Measurements from ENCODE around the gene DUS3L. TPM values are rescaled to one million over a fixed set of nuclear protein-coding genes. Genes with fewer than 3 reads are reported as not detected.

DUS3L gene
- total and polyA plus RNA-seq, 2 donors (not counting 1 experiment from before 2014, with no cell fraction given): 84.6 to 118 TPM

GRCh38 chr19:5805462-5806132 lies 14.6 kb upstream of the DUS3L start:
- H3K4me3 Mint-ChIP-seq: peak overlapping the region; percentile 64

More at GRCh38 chr19:5805462-5806132, 14.6 kb upstream of the DUS3L start:
- 3% methylated on average over 46 of the region's 46 CpGs for WGBS (ENCODE audit: insufficient coverage)
- Mint-ChIP-seq H3K9me3 (ENCODE audit: insufficient read depth) (no peaks in the 10 kb centered on the region), H3K4me1 (peaks cover 22% of the 10 kb centered on the region), H3K27ac (no peak overlapping the region), H3K27me3 (peaks cover 18% of the 10 kb centered on the region)
- Histone ChIP-seq H3K27me3 (replicated peaks in 1 of 4; ENCODE audit: control extremely low read depth in 1 of 4, control insufficient read depth in 3 of 4, insufficient read depth in 4 of 4, low read length in 3 of 4) (peaks cover 0 to 49% (median 22%) of the 10 kb centered on the region in 4 experiments), H3K9me3 (ENCODE audit: control extremely low read depth in 1 of 3, control insufficient read depth in 2 of 3, insufficient read depth in 1 of 3, low read length in 2 of 3) (peaks cover 0 to 36% (median 0%) of the 10 kb centered on the region in 3 donors), H3K36me3 (replicated peaks in 1 of 2; ENCODE audit: control extremely low read depth in 1 of 2, control insufficient read depth in 1 of 2, extremely low read depth in 1 of 2, insufficient read depth in 2 of 2, low read length in 1 of 2) (no peaks in the 10 kb centered on the region), H4K20me1 (ENCODE audit: control insufficient read depth, insufficient read depth, low read length, poor library complexity, severe bottlenecking) (no peaks in the 10 kb centered on the region), H3K79me2 (ENCODE audit: control insufficient read depth, insufficient read depth, low read length) (no peaks in the 10 kb centered on the region), H3K4me3 (ENCODE audit: control extremely low read depth in 1 of 5, extremely low read depth in 1 of 5, insufficient read depth in 1 of 5, low read depth in 2 of 5, low read length in 4 of 5) (no peak overlapping the region), H3K27ac (ENCODE audit: low read length in 2 of 2) (no peak overlapping the region), H2AFZ (ENCODE audit: insufficient read depth, low read depth, low read length, poor library complexity, severe bottlenecking) (peak overlapping the region; percentile 62), H3K4me2 (replicated peaks; ENCODE audit: low read depth, low read length, poor library complexity, severe bottlenecking) (peak overlapping the region; percentile 61), H3K9ac (ENCODE audit: low read length) (no peak overlapping the region), H3K4me1 (ENCODE audit: control insufficient read depth in 2 of 2, insufficient read depth in 2 of 2, low read length in 2 of 2) (peaks cover 20 to 27% of the 10 kb centered on the region in 2 donors)
- no peak for ATAC-seq (ENCODE audit: low read depth)
- intact Hi-C loops (cut with micrococcal nuclease): loop anchor here (2.0 to 5.0 kb wide), 2 partner anchors 102 to 217 kb away; no protein-coding TSS in a partner anchor
- ChIA-PET POLR2A (no interaction called here), CTCF (no interaction called here)
- DNase-seq: peak; percentile 71
- TF ChIP-seq CTCF (IDR thresholded peaks at IDR 0.05): peak; percentile 71
- no peak for TF ChIP-seq EZH2 (IDR thresholded peaks at IDR 0.05; ENCODE audit: borderline replicate concordance, insufficient read depth, low read depth, low read length, poor library complexity, severe bottlenecking)
